GM18868 (cell line): ENCODE data around the gene DTNA.

Experiments
- ATAC-seq: cut with Tn5 transposase; IDR thresholded peaks from one replicate; pipeline ENCODE4 v1.9.1; 2021; ENCODE audit warnings: mild to moderate bottlenecking, moderate library complexity; ENCODE audit not compliant: unreplicated experiment

DTNA gene

GRCh38 chr18:34928754-34929335 is 218.7 kb downstream of the DTNA start:
- ATAC-seq = no peak

GRCh38 chr18:34929336-34929780 is 219.3 kb downstream of the DTNA start:
- ATAC-seq = no peak

DNA sequence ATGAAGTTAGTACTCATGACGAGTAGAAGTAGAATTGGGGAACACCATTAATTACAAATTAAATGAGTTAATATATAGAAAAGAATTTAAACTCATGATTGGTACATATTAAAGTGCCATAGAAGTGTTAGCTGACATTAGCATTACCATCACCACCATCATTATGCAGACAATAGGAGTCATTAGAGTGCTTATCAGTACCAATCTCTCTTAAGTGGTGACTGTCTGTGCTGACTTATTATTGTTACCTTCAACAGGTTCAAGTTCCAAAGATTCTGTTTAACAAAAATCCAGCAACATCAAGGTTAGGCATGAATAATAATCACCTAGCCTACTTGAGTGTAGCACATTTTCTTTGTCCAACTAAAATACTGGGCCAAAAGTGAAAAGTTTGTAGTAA is 222.3 kb downstream of the DTNA start:
- no peak for ATAC-seq

DNA sequence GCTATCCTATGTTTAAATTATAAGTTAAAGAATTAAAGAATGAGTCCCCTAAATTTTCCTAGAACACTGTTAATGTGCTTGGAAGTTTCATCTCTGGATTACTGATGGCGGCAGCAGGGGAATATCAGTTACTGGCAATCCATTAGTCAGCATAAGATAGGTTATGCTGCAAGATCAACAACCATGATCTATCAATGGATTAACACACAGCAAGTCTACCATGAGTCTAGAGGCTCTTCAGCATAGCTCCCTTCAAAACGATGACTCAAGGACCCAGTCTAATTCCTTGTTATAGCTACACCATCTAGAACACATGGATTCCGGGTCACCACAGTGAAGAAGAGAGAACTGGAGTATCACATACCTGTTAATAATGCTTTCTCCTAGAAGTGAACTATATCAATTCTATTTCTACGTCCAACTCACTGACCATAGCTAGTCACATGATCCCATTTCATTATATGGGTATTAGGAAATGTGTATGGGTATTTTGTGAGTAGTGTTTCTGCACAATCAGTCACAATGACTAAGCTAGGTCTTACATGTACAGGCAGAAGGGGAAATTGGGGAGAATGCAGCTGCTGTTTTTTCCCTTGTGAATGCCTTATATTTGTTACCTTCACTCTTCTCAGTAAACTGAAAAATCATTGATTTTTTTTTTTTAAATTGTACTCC is 222.8 kb downstream of the DTNA start:
- ATAC-seq = no peak

GRCh38 chr18:34933909-34934661 is 224.0 kb downstream of the DTNA start:
- no peak for ATAC-seq

DNA sequence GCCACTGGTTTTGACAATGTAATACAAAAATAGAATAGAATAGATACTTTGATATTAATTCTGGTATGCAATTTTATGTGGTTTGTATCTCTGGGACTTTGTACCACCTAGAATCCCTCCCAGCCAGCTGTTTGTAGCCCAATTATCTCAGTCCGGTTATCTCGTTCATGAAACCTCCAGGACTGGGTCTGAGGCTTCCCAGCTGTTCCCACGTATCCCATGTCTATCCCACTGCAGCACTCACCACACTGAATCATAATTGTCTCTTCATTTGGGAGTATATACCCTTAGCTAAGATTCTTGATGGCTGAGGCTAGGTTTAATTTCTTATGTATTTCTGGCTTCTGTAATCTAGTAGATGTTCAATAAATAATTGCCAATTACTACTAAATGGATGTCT is 226.7 kb downstream of the DTNA start:
- no peak for ATAC-seq

GRCh38 chr18:34938090-34938489 is 228.0 kb downstream of the DTNA start:
- ATAC-seq = no peak
